Measurements from ENCODE around the gene CKS1B.

The CKS1B gene

DNA sequence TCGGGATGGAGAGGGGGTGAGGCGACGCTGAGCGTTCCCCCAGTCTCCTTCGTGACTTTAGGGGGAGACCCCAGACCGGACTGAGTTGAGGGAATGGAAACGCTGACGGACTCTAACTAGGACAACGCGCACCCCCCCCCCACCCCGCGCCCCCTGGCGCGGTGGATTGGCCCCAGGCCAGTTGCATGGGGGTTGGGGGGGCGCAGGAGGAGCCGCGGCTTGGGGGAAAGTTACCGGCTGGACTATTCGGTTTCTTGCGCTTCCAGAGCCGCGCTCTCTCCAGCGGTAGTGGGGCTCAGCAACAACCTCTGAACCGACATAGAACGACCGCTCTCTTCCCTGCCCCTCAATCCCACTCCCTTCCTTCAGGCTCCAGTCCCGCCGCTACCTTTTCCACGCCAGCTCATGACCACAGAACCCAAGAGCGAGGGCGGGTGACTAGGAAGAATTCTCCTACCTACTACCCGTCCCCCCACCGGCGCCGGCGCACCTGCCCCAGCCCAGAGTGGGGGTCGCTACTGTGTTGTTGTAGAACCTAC is 28.8 kb downstream of the CKS1B start:
- DNase-seq: no peak

- DNase-seq: peak in 1 of 2 experiments; percentile 40
These were observed 29.4 kb downstream of the CKS1B start for GRCh38 chr1:155003766-155004351.

- DNase-seq: no peak
These were observed 30.0 kb downstream of the CKS1B start for GRCh38 chr1:155004352-155005075.

GRCh38 chr1:155005076-155006011 is 30.9 kb downstream of the CKS1B start:
- DNase-seq: no peak

GRCh38 chr1:155006601-155007101 is 32.2 kb downstream of the CKS1B start:
- DNase-seq: peak in 1 of 2 experiments; percentile 18

DNA sequence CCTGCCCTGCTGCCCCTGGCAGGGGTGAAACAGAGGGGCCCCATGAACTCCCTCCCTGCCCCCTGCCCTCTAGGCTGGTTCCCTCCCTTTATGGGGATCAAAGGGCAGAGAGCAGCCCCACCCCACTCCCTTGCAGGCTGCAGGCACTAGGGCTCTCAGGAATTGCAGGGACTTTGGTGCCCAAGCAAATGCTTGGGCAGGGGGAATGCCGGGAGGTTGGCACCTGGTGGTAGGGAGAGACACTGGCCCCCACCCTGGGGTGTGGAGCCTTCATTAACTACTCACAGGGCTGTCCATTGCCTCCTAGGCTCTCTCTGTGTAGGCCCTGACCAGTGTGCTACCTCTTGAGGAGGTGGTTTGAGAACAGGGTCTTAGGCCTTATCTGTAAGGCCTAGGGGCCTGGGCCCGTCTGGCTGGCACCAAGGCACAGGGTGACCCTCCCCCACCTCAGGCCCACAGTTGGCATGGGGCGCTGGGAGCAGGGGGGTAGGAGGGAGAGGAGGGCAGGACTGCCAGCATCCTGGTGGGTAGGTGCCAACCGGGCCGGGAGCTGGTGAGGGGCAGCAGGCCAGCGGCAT is 32.9 kb downstream of the CKS1B start:
- no peak for DNase-seq

GRCh38 chr1:155008015-155008941 is 33.8 kb downstream of the CKS1B start:
- DNase-seq: no peak

- no peak for DNase-seq
These were observed 34.8 kb downstream of the CKS1B start for GRCh38 chr1:155009221-155009711.

GRCh38 chr1:155009742-155010141 is 35.3 kb downstream of the CKS1B start:
- no peak for DNase-seq

DNA sequence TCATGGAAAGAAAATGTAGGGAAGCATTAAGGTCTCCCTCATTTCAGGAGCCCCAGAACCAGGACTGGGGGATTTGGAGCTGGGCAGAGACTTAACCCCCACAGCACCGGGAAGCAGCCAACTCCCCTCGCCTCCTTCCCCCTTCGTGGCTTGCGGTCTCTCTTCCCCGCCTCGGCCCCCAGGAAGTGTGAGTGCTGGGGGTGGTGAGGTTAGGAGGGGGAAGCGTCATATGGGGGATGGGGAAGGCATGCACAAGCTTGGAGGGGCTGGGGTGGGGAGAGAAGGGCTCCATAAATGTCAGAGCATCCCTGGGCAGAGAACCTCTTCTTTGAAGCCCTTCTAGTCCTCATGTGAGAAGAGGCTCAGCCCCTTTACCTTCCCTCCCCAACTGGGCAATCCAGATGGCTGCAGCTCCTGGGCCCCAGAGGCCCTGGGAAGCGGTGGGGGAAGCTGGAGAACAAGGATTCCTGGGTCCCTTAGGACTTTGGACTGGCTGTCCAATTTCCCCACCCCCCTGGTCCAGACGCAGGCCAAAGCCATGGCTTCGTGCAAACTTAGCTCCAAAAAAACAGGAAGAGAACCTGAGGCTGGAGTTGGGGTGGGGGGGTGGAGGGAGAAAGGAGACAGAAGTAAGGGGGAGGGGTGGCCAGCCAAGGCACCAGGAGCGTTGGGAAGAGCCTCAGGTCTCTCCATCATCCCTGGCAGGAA is 35.9 kb downstream of the CKS1B start:
- no peak for DNase-seq

DNA sequence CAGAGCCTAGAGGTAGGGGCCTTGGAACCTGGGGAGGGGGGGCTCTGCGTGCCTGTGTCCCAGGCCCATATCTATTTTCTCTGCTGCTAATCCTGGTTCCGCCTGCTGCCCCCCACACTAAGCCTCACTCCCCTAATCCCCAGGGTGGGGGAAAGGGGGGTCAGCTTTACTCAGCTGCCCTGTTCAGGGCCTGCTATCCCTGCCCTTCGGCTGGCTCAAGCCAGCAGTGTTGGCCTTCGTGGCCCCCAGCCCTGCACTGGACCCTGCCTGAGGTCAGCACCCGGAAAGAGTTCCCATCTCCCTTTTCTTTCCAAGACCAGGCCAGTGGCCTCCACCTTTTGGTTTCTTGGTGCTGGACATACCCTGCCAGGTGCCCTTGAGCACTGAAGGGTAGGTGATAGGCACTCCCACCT is 36.5 kb downstream of the CKS1B start:
- no peak for DNase-seq

DNA sequence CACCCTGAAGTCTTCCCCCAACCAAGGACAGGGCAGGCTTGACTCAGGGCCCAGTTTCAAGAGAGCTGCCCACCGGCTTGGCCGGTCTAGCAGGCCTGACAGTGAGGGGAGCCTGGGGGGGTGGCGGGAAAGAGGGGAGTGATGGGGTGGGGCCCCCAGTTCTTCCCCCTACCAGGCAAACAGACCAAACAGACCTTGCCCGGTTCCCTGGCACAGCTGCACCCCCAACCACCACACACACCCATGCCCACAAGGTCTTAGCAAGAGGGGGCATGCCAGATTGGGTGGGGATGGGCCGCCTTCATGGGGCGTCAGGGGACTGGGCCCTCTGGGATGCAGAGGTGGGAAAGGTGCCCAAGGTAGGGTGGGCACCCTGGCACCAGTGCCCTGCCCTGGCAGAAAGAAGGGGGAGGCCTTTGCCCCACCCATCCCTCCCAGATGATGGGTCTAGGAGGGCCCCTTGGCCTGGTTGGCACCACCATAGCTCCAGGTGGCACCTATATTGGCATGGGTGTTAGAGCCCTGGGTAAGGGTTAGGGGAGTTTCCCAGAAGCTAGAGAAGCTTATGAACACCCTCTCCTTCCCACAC is 37.0 kb downstream of the CKS1B start:
- no peak for DNase-seq

DNA sequence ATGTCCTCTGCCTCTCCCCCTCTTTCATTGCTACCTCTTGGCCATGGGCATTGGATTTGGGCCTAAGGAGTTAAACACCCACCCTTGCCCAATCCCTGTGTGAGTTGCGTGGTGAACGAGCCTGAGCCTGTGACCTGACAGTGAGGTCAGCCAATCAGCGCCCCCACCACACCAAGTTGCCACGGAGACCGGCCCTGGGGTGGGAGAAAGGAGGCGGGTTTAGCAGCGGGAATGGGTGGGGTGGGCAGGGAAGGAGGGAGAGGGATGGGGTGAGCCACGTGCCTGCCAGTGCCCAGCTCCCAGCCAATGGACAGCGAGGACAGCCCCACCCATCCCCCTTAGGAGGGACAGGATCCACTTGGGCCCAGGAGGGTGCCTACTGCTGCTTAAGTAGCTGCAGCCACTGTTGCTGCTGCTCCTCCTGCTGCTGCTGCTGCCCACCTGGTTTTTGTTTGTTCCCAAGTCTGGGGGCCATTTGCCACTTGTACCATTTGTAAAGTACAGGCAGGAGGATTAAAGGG is 37.6 kb downstream of the CKS1B start:
- no peak for DNase-seq

- DNase-seq: no peak
These were observed 38.5 kb downstream of the CKS1B start for GRCh38 chr1:155012776-155013602.

- no peak for DNase-seq
These were observed 39.2 kb downstream of the CKS1B start for GRCh38 chr1:155013632-155014031.

DNA sequence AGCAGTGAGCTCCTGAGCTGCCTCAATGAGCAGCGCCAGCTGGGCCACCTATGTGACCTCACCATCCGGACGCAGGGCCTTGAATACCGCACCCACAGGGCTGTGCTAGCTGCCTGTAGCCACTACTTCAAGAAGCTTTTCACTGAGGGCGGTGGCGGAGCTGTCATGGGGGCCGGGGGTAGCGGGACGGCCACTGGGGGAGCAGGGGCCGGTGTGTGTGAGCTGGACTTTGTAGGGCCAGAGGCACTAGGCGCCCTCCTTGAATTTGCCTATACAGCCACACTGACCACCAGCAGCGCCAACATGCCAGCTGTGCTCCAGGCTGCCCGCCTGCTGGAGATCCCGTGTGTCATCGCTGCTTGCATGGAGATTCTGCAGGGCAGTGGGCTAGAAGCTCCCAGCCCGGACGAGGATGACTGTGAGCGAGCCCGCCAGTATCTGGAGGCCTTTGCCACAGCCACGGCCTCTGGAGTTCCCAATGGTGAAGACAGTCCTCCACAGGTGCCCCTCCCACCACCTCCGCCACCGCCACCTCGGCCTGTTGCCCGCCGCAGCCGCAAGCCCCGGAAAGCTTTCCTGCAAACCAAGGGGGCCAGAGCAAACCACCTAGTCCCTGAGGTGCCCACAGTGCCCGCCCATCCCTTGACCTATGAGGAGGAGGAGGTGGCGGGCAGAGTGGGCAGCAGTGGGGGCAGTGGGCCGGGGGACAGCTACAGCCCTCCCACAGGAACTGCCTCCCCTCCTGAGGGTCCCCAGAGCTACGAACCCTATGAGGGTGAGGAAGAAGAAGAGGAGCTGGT is 40.4 kb downstream of the CKS1B start:
- DNase-seq: no peak

- DNase-seq: no peak
These were observed 41.2 kb downstream of the CKS1B start for GRCh38 chr1:155015527-155016230.
